Heart left ventricle (tissue), 16 donors: ENCODE measurements around the gene ETV2. TPM values are rescaled to one million over a fixed set of nuclear protein-coding genes. Genes with fewer than 3 reads are reported as not detected.

ENCODE experiments used
- ATAC-seq, 4 donors: fragments of 200-7000 bp; cut with Tn5 transposase; one replicate each; pipeline ENCODE4 v1.9.1; 2020 to 2022; ENCODE audit warnings: moderate library complexity in 4 of 4, mild to moderate bottlenecking in 3 of 4, moderate number of reproducible peaks in 1 of 4
- DNase-seq, 5 donors: peaks; one replicate each; pipeline ENCODE4 v3.0.0-alpha.2; 2020
- H3K27ac ChIP-seq, 12 donors: fragments of 200-600 bp; sonication (generic) in 4 of 12; one replicate each; pipeline versions ENCODE4 v1.5.0 to v1.8.0; 2016 to 2022; ENCODE audit warnings: mild to moderate bottlenecking in 2 of 12
- H3K27me3 ChIP-seq, 9 donors: fragments of 200-600 bp; sonication (generic) in 2 of 9; one replicate each; pipeline versions ENCODE4 v1.5.1 to v1.8.0; 2016 to 2022; ENCODE audit warnings: mild to moderate bottlenecking in 3 of 9
- H3K36me3 ChIP-seq, 9 donors: fragments of 200-600 bp; sonication (generic) in 2 of 9; one replicate each; pipeline versions ENCODE4 v1.5.0 to v1.8.0; 2018 to 2022; ENCODE audit warnings: mild to moderate bottlenecking in 2 of 9
- H3K4me1 ChIP-seq, 12 donors: fragments of 200-600 bp; sonication (generic) in 4 of 12; one replicate each; pipeline versions ENCODE4 v1.5.0 to v1.8.0; 2016 to 2022; ENCODE audit warnings: mild to moderate bottlenecking in 3 of 12
- H3K4me3 ChIP-seq, 12 donors: fragments of 200-600 bp; sonication (generic) in 4 of 12; one replicate each; pipeline versions ENCODE4 v1.5.0 to v1.8.0; 2017 to 2022; ENCODE audit warnings: mild to moderate bottlenecking in 9 of 12, moderate library complexity in 4 of 12
- H3K9me3 ChIP-seq, 12 donors: fragments of 200-600 bp; sonication (generic) in 4 of 12; one replicate each; pipeline versions ENCODE4 v1.5.0 to v1.8.0; 2016 to 2022; ENCODE audit warnings: mild to moderate bottlenecking in 1 of 12
- POLR2A ChIP-seq, 2 donors: fragments of 450-650 bp; IDR thresholded peaks; one replicate each; pipeline ENCODE4 v1.6.1; 2017; ENCODE audit warnings: antibody characterized with exemption in 2 of 2, mild to moderate bottlenecking in 2 of 2, moderate library complexity in 2 of 2
- WGBS, 4 donors: extraction: QIAGEN DNeasy Blood & Tissue Kit in 2 of 4; methylation state at CpG; one replicate each; pipeline versions ENCODE4 v1.1.5 to v1.1.7; 2013 to 2018; 5-methylcytosine and 5-hydroxymethylcytosine counted together
- intact Hi-C, 10 donors: fragments of 100-400 bp; cut with DNase I; formaldehyde crosslinking; loops; one replicate each; pipeline versions ENCODE4 v1.11.1 to v1.14.2; 2022
- polyA plus RNA-seq, 2 donors: library from polyadenylated mRNA; stranded (reverse); fragments of 200-250 nt; gene quantifications; one replicate each; pipeline ENCODE4 v1.2.3, GENCODE V29; 2013
- total RNA-seq, 9 donors: library from RNA; depleted of rRNA in 2 of 9; stranded (reverse); fragments of >200 nt in 2 of 9; fragmentation: NEBNext Ultra II Directional in 3 of 9; extraction: Animal tissue kit (Norgen Biotek cat#: 25700) in 3 of 9; gene quantifications; one replicate each; pipeline versions ENCODE4 v1.1.0 to v1.2.4, GENCODE V29; 2016 to 2023
- TF ChIP-seq, protein P1 (sequence below), 12 donors: fragments of 200-600 bp; sonication (generic) in 4 of 12; IDR thresholded peaks; one replicate each; pipeline versions ENCODE4 v1.5.0 to v1.8.0; 2018 to 2022; ENCODE audit warnings: antibody characterized with exemption in 12 of 12, mild to moderate bottlenecking in 5 of 12
- donor health status: ischemic (EF 13 %, LVEDD 7.1; RV severe dilation, severe dysfunction).
- donor health status: healthy with polysubstance abuse.
- donor health status: DM: no; HTN: yes; CAD: no.
- donor health status: DM: no; HTN: no; CAD: no.
- donor health status: ischemic (EF 25% LVEDD 6.9; RV normal size, moderate dysfunction).
- donor health status: ischemic (EF 25% LVEDD 5.7; RV mildly dilated, moderate dysfunction).
- donor health status: healthy.
- donor health status: DM: yes; HTN: yes; CAD: no.
- donor health status: ischemic (EF 35%, LVEDD 5.7; RV mildly dilated, moderate dysfunction).
- donor health status: nonischemic (EF 11% LVEDD 7.7; RV severe dilation, severe dysfunction).
- donor health status: DM: yes; HTN: yes; CAD: no.
- donor health status: PGD.
- donor health status: ischemic (EF 29% LVEDD 5.4; RV normal size, mild dysfunction).
- donor health status: nonischemic (EF 23%, LVEDD 6.1; RV moderate dilation, normal function).

The ETV2 gene
- total and polyA plus RNA-seq, 11 donors = 0.23 to 1.6 (median 0.62) TPM; not detected in 2

- ATAC-seq (no peak), DNase-seq (no peak)
- Histone ChIP-seq H3K27me3 (no peaks in the 10 kb centered on the region), H3K36me3 (peaks cover 0 to 67% (median 66%) of the 10 kb centered on the region in 9 donors), H3K4me3 (no peak overlapping the region), H3K27ac (no peak overlapping the region), H3K4me1 (peaks cover 0 to 5% (median 0%) of the 10 kb centered on the region in 12 donors), H3K9me3 (no peaks in the 10 kb centered on the region)
- WGBS, 4 donors = 60 to 98% (median 94%) methylated on average over 3 of the region's 3 CpGs
- intact Hi-C loops = no loop called here
- TF ChIP-seq POLR2A (IDR thresholded peaks at IDR 0.05) = no peak
- TF ChIP-seq, protein P1, sequence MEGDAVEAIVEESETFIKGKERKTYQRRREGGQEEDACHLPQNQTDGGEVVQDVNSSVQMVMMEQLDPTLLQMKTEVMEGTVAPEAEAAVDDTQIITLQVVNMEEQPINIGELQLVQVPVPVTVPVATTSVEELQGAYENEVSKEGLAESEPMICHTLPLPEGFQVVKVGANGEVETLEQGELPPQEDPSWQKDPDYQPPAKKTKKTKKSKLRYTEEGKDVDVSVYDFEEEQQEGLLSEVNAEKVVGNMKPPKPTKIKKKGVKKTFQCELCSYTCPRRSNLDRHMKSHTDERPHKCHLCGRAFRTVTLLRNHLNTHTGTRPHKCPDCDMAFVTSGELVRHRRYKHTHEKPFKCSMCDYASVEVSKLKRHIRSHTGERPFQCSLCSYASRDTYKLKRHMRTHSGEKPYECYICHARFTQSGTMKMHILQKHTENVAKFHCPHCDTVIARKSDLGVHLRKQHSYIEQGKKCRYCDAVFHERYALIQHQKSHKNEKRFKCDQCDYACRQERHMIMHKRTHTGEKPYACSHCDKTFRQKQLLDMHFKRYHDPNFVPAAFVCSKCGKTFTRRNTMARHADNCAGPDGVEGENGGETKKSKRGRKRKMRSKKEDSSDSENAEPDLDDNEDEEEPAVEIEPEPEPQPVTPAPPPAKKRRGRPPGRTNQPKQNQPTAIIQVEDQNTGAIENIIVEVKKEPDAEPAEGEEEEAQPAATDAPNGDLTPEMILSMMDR (IDR thresholded peaks at IDR 0.05) = no peak
Observed at GRCh38 chr19:35636651-35637050, 4.9 kb upstream of the ETV2 start.

- ATAC-seq (no peak), DNase-seq (no peak)
- intact Hi-C loops = no loop called here
- no peak overlapping the region for H3K4me3 ChIP-seq
- H3K27ac ChIP-seq = no peak overlapping the region
- no peaks in the 10 kb centered on the region for H3K27me3 ChIP-seq
- 90 to 97% (median 94%) methylated on average over 24 to 25 of the region's 25 CpGs for WGBS, 4 donors
- H3K9me3 ChIP-seq = no peaks in the 10 kb centered on the region
- H3K4me1 ChIP-seq = peaks cover 0 to 10% (median 0%) of the 10 kb centered on the region in 12 donors
- H3K36me3 ChIP-seq = peaks cover 0 to 62% (median 61%) of the 10 kb centered on the region in 9 donors
- TF ChIP-seq POLR2A (IDR thresholded peaks at IDR 0.05) = no peak
- TF ChIP-seq, protein P1 (IDR thresholded peaks at IDR 0.05) = no peak
Observed at GRCh38 chr19:35637165-35637564, 4.4 kb upstream of the ETV2 start.

DNA sequence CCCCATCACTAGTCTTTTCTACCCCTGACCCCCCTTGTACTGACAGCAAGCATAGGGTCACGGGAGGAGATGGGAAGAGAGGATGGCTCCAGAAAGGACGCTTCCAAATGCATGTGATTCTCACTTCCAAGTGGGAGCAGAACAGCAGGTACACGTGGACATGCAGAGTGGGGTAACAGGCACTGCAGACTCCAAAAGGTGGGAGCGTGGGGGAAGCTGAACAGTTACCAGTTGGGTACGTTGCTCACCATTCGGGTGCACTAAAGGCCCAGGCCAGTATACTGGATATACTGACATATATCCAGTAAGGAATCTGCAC, 2.3 kb upstream of the ETV2 start:
- H3K9me3 ChIP-seq = no peaks in the 10 kb centered on the region
- H3K27me3 ChIP-seq = no peaks in the 10 kb centered on the region
- intact Hi-C loops = no loop called here
- no peak for ATAC-seq
- H3K4me3 ChIP-seq = no peak overlapping the region
- 43 to 54% (median 49%) methylated on average over 6 of the region's 6 CpGs for WGBS, 4 donors
- H3K4me1 ChIP-seq = peaks cover 0 to 25% (median 7%) of the 10 kb centered on the region in 12 donors
- TF ChIP-seq, protein P1 (IDR thresholded peaks at IDR 0.05) = no peak
- TF ChIP-seq POLR2A (IDR thresholded peaks at IDR 0.05) = no peak
- H3K27ac ChIP-seq = no peak overlapping the region
- peaks cover 0 to 41% (median 40%) of the 10 kb centered on the region in 9 donors for H3K36me3 ChIP-seq
- DNase-seq = no peak

GRCh38 chr19:35639863-35640262, 1.7 kb upstream of the ETV2 start:
- WGBS, 4 donors = 81 to 87% (median 84%) methylated on average over 8 of the region's 8 CpGs

More at GRCh38 chr19:35639863-35640262, 1.7 kb upstream of the ETV2 start:
- intact Hi-C loops = no loop called here
- peaks cover 0 to 29% (median 10%) of the 10 kb centered on the region in 12 donors for H3K4me1 ChIP-seq
- ATAC-seq (no peak), DNase-seq (no peak)
- H3K27ac ChIP-seq = no peak overlapping the region
- H3K27me3 ChIP-seq = no peaks in the 10 kb centered on the region
- TF ChIP-seq POLR2A (IDR thresholded peaks at IDR 0.05) = no peak
- TF ChIP-seq, protein P1 (IDR thresholded peaks at IDR 0.05) = no peak
- no peaks in the 10 kb centered on the region for H3K9me3 ChIP-seq
- peaks cover 0 to 36% (median 34%) of the 10 kb centered on the region in 9 donors for H3K36me3 ChIP-seq
- H3K4me3 ChIP-seq = no peak overlapping the region
